H9 (cell line): ENCODE results near the gene POU2AF3. TPM values are rescaled to one million over a fixed set of nuclear protein-coding genes. Genes with fewer than 3 reads are reported as not detected.

Source experiments
- DNase-seq: peaks from one replicate; pipeline ENCODE4 v3.0.0-alpha.2; 2017
- H2AFZ ChIP-seq: one replicate; pipeline ENCODE4 v1.6.1; 2013; ENCODE audit warnings: mild to moderate bottlenecking, low read length, control low read depth, moderate library complexity
- H2AK5ac ChIP-seq: 2 replicates; pipeline ENCODE4 v1.6.1; 2013; ENCODE audit warnings: low read length, control low read depth, mixed read lengths; ENCODE audit not compliant: insufficient read length
- H2BK120ac ChIP-seq: one replicate; pipeline ENCODE4 v1.6.1; 2013; ENCODE audit warnings: low read depth, mild to moderate bottlenecking, low read length, control low read depth, inconsistent platforms; ENCODE audit not compliant: poor library complexity, severe bottlenecking
- H2BK12ac ChIP-seq: 2 replicates; pipeline ENCODE4 v1.6.1; 2013; ENCODE audit warnings: low read length, control low read depth, mixed read lengths, low read depth; ENCODE audit not compliant: insufficient read length
- H2BK15ac ChIP-seq: 2 replicates; pipeline ENCODE4 v1.6.1; 2013; ENCODE audit warnings: low read depth, low read length, control low read depth
- H2BK20ac ChIP-seq: one replicate; pipeline ENCODE4 v1.6.1; 2013; ENCODE audit warnings: low read depth, mild to moderate bottlenecking, low read length, control low read depth, inconsistent platforms; ENCODE audit not compliant: poor library complexity, severe bottlenecking
- H2BK5ac ChIP-seq: 2 replicates; pipeline ENCODE4 v1.6.1; 2013; ENCODE audit warnings: low read length, control low read depth, mixed read lengths; ENCODE audit not compliant: insufficient read length
- H3K14ac ChIP-seq: 2 replicates; pipeline ENCODE4 v1.6.1; 2013; ENCODE audit warnings: low read length, control low read depth; ENCODE audit not compliant: insufficient read depth
- H3K18ac ChIP-seq: 2 replicates; pipeline ENCODE4 v1.6.1; 2013; ENCODE audit warnings: low read depth, mild to moderate bottlenecking, mixed read lengths, low read length, control low read depth; ENCODE audit not compliant: insufficient read length
- H3K23ac ChIP-seq: 2 replicates; pipeline ENCODE4 v1.6.1; 2013; ENCODE audit warnings: low read length, control low read depth, mixed read lengths, low read depth; ENCODE audit not compliant: insufficient read length
- H3K23me2 ChIP-seq: 2 replicates; pipeline ENCODE4 v1.6.1; 2013; ENCODE audit warnings: low read depth, mild to moderate bottlenecking, mixed read lengths, low read length, control low read depth; ENCODE audit not compliant: insufficient read length, poor library complexity, severe bottlenecking
- H3K27ac ChIP-seq: 2 replicates; pipeline ENCODE4 v1.5.1; 2013; ENCODE audit warnings: low read length, control low read depth, mixed read lengths, low read depth; ENCODE audit not compliant: insufficient read length
- H3K27me3 ChIP-seq: 2 replicates; pipeline ENCODE4 v1.6.1; 2013; ENCODE audit warnings: low read length, control low read depth, inconsistent platforms; ENCODE audit not compliant: insufficient read depth
- H3K4ac ChIP-seq: 2 replicates; pipeline ENCODE4 v1.6.1; 2013; ENCODE audit warnings: low read depth, mild to moderate bottlenecking, control low read depth, inconsistent platforms, low read length, moderate library complexity
- H3K4me1 ChIP-seq: 2 replicates; pipeline ENCODE4 v1.6.1; 2013; ENCODE audit warnings: low read length, control low read depth, inconsistent platforms; ENCODE audit not compliant: insufficient read depth
- H3K4me2 ChIP-seq: 2 replicates; pipeline ENCODE4 v1.6.1; 2013; ENCODE audit warnings: low read length, control low read depth, mixed read lengths; ENCODE audit not compliant: insufficient read length, insufficient read depth
- H3K56ac ChIP-seq: 2 replicates; pipeline ENCODE4 v1.6.1; 2013; ENCODE audit warnings: low read depth, mild to moderate bottlenecking, mixed read lengths, low read length, control low read depth; ENCODE audit not compliant: insufficient read length
- H3K79me1 ChIP-seq: 2 replicates; pipeline ENCODE4 v1.6.1; 2013; ENCODE audit warnings: low read depth, mild to moderate bottlenecking, moderate library complexity, low read length, control low read depth, inconsistent platforms; ENCODE audit not compliant: insufficient read depth, poor library complexity, severe bottlenecking
- H3K79me2 ChIP-seq: 2 replicates; pipeline ENCODE4 v1.6.1; 2013; ENCODE audit warnings: low read length, control low read depth, inconsistent platforms; ENCODE audit not compliant: insufficient read depth
- H3K9ac ChIP-seq: 2 replicates; pipeline ENCODE4 v1.6.1; 2013; ENCODE audit warnings: low read length, control low read depth, mixed read lengths; ENCODE audit not compliant: insufficient read length; ENCODE audit errors: extremely low read depth
- H3K9me3 ChIP-seq: one replicate; pipeline ENCODE4 v1.6.1; 2013; ENCODE audit warnings: low read depth, low read length, inconsistent platforms; ENCODE audit not compliant: control insufficient read depth
- H3T11ph ChIP-seq: one replicate; pipeline ENCODE4 v1.6.1; 2013; ENCODE audit warnings: mild to moderate bottlenecking, low read length, control low read depth, inconsistent platforms
- H4K20me1 ChIP-seq: one replicate; pipeline ENCODE4 v1.6.1; 2013; ENCODE audit not compliant: control insufficient read depth, insufficient read length, insufficient read depth
- H4K5ac ChIP-seq: 2 replicates; pipeline ENCODE4 v1.6.1; 2013; ENCODE audit warnings: low read depth, mild to moderate bottlenecking, mixed read lengths, low read length, control low read depth; ENCODE audit not compliant: insufficient read length
- H4K8ac ChIP-seq: replicated peaks from 2 replicates; pipeline ENCODE4 v1.6.1; 2013; ENCODE audit warnings: low read length, control low read depth, mixed read lengths, low read depth; ENCODE audit not compliant: insufficient read length
- H4K91ac ChIP-seq: 2 replicates; pipeline ENCODE4 v1.6.1; 2013; ENCODE audit warnings: low read depth, mild to moderate bottlenecking, moderate library complexity, mixed read lengths, low read length, control low read depth; ENCODE audit not compliant: insufficient read length
- H3K27ac Mint-ChIP-seq, 3 experiments: 2 replicates in 2 of 3; 3 replicates in 1 of 3; pipeline ENCODE4 v1.8.0; 2020 to 2021; ENCODE audit warnings: mixed read lengths in 3 of 3, mild to moderate bottlenecking in 1 of 3, moderate library complexity in 1 of 3
- H3K27me3 Mint-ChIP-seq: 2 replicates; pipeline ENCODE4 v1.8.0; 2021; ENCODE audit warnings: low read depth, mild to moderate bottlenecking, moderate library complexity, mixed read lengths
- H3K36me3 Mint-ChIP-seq, 3 experiments: 2 replicates in 2 of 3; 3 replicates in 1 of 3; pipeline ENCODE4 v1.8.0; 2020 to 2021; ENCODE audit warnings: low read depth in 3 of 3, mixed read lengths in 3 of 3; ENCODE audit not compliant: insufficient read depth in 1 of 3
- H3K4me1 Mint-ChIP-seq, 2 experiments: 2 replicates each; pipeline ENCODE4 v1.8.0; 2020; ENCODE audit warnings: mixed read lengths in 2 of 2
- H3K4me3 Mint-ChIP-seq, 2 experiments: 2 replicates in 1 of 2; 3 replicates in 1 of 2; pipeline ENCODE4 v1.8.0; 2020 to 2021; ENCODE audit warnings: mild to moderate bottlenecking in 2 of 2, mixed read lengths in 2 of 2, moderate library complexity in 1 of 2
- H3K9me3 Mint-ChIP-seq, 2 experiments: 2 replicates in 1 of 2; 3 replicates in 1 of 2; pipeline ENCODE4 v1.8.0; 2020; ENCODE audit warnings: mild to moderate bottlenecking in 2 of 2, mixed read lengths in 2 of 2, moderate library complexity in 1 of 2
- WGBS: extraction: QIAGEN DNeasy Blood & Tissue Kit; methylation state at CpG from one replicate; pipeline ENCODE4 v1.1.7; 2013; ENCODE audit warnings: missing lambda C conversion rate, low lambda C conversion rate, mixed read lengths; ENCODE audit not compliant: insufficient read length; ENCODE audit errors: extremely low coverage; 5-methylcytosine and 5-hydroxymethylcytosine counted together
- total RNA-seq: library from RNA; stranded (reverse); gene quantifications from 2 replicates; pipeline ENCODE4 v1.2.1, GENCODE V29; 2021
- TF ChIP-seq, protein P1 (sequence below): fragments of 200-600 bp; sonication (generic); conservative IDR thresholded peaks from 3 replicates; pipeline ENCODE4 v1.8.0; 2021; ENCODE audit warnings: antibody characterized with exemption, mild to moderate bottlenecking

POU2AF3 gene
- total RNA-seq, 1 experiment from 2014 or later: 0.52 TPM

DNA sequence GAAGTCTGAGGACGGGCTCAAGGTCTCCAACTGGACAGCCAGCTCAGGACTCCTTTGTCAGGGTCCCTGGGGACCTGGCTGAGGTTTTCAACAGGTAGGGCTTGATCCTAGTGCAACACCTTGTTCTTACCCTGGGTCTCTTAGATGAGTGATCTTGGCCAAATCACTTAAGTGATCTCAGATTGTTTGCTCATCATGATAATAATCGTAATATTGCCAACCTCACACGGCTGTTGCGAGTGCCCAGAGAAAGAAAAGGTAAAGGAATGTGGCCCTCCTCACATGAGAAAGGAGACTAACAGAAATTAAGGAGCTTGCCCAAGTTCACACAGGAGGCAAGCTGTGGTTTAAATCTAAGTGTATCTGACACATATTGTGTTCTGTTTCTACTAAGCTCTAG is 28.5 kb downstream of the POU2AF3 start:
- no peak overlapping the region for H3K27ac Mint-ChIP-seq
- no peak overlapping the region for H3K27ac ChIP-seq
- no peaks in the 10 kb centered on the region for H3K4me1 ChIP-seq
- no peaks in the 10 kb centered on the region for H3K23me2 ChIP-seq
- no peaks in the 10 kb centered on the region for H3K9me3 Mint-ChIP-seq
- H2BK15ac ChIP-seq: no peak overlapping the region
- H3K4me2 ChIP-seq: no peak overlapping the region
- H3T11ph ChIP-seq: no peak overlapping the region
- no peak overlapping the region for H3K18ac ChIP-seq
- no peak overlapping the region for H3K9ac ChIP-seq
- H3K4me1 Mint-ChIP-seq: no peaks in the 10 kb centered on the region
- H3K14ac ChIP-seq: no peak overlapping the region
- no peaks in the 10 kb centered on the region for H3K79me2 ChIP-seq
- H3K36me3 Mint-ChIP-seq: no peaks in the 10 kb centered on the region
- no peak overlapping the region for H2BK12ac ChIP-seq
- H4K91ac ChIP-seq: no peak overlapping the region
- no peak overlapping the region for H3K4me3 Mint-ChIP-seq
- H4K20me1 ChIP-seq: peaks cover 2% of the 10 kb centered on the region
- H3K27me3 ChIP-seq: no peaks in the 10 kb centered on the region
- no peaks in the 10 kb centered on the region; the same call in 1 of the 2 replicates for H3K27me3 Mint-ChIP-seq
- no peak overlapping the region for H4K8ac ChIP-seq
- H3K79me1 ChIP-seq: no peaks in the 10 kb centered on the region
- DNase-seq: no peak
- H2BK20ac ChIP-seq: no peak overlapping the region
- H3K23ac ChIP-seq: no peak overlapping the region
- H3K4ac ChIP-seq: no peak overlapping the region
- H3K56ac ChIP-seq: no peak overlapping the region
- no CpG with 5 or more reads among the region's 4 CpGs for WGBS
- no peak overlapping the region for H2BK5ac ChIP-seq
- no peak overlapping the region for H2AK5ac ChIP-seq
- no peak overlapping the region for H2AFZ ChIP-seq
- H3K9me3 ChIP-seq: no peaks in the 10 kb centered on the region
- no peak overlapping the region for H2BK120ac ChIP-seq
- TF ChIP-seq, protein P1, sequence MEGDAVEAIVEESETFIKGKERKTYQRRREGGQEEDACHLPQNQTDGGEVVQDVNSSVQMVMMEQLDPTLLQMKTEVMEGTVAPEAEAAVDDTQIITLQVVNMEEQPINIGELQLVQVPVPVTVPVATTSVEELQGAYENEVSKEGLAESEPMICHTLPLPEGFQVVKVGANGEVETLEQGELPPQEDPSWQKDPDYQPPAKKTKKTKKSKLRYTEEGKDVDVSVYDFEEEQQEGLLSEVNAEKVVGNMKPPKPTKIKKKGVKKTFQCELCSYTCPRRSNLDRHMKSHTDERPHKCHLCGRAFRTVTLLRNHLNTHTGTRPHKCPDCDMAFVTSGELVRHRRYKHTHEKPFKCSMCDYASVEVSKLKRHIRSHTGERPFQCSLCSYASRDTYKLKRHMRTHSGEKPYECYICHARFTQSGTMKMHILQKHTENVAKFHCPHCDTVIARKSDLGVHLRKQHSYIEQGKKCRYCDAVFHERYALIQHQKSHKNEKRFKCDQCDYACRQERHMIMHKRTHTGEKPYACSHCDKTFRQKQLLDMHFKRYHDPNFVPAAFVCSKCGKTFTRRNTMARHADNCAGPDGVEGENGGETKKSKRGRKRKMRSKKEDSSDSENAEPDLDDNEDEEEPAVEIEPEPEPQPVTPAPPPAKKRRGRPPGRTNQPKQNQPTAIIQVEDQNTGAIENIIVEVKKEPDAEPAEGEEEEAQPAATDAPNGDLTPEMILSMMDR: no peak
- no peak overlapping the region for H4K5ac ChIP-seq
